ENCODE data around the gene PGGHG.

The PGGHG gene

GRCh38 chr11:288478-289397 lies at the start of gene PGGHG:
TSS of gene PGGHG (plus strand) at chr11:289126. CDS start at chr11:289817, 691 bp downstream.
- peak; percentile 71 for DNase-seq

- DNase-seq = no peak
These were observed 48.6 kb upstream of the PGGHG start for GRCh38 chr11:240315-240714.

GRCh38 chr11:241634-242033 lies 47.3 kb upstream of the PGGHG start:
- DNase-seq = no peak

- DNase-seq = no peak
These were observed 44.5 kb upstream of the PGGHG start for GRCh38 chr11:244376-244775.

- no peak for DNase-seq
These were observed 39.9 kb upstream of the PGGHG start for GRCh38 chr11:249062-249461.

GRCh38 chr11:250274-250673 lies 38.7 kb upstream of the PGGHG start:
- DNase-seq = no peak

GRCh38 chr11:250740-251299 lies 38.1 kb upstream of the PGGHG start:
- DNase-seq = peak; percentile 42

GRCh38 chr11:251550-251949 lies 37.4 kb upstream of the PGGHG start:
- DNase-seq = no peak

GRCh38 chr11:252666-253065 lies 36.3 kb upstream of the PGGHG start:
- no peak for DNase-seq

GRCh38 chr11:253160-253885 lies 35.6 kb upstream of the PGGHG start:
- no peak for DNase-seq

- DNase-seq = no peak
These were observed 35.0 kb upstream of the PGGHG start for GRCh38 chr11:253886-254270.

- DNase-seq = no peak
These were observed 33.8 kb upstream of the PGGHG start for GRCh38 chr11:255176-255575.

GRCh38 chr11:255816-256215 lies 33.1 kb upstream of the PGGHG start:
- DNase-seq = no peak

GRCh38 chr11:256952-257737 lies 31.8 kb upstream of the PGGHG start:
- DNase-seq = no peak

- no peak for DNase-seq
These were observed 31.0 kb upstream of the PGGHG start for GRCh38 chr11:257766-258493.

- no peak for DNase-seq
These were observed 29.5 kb upstream of the PGGHG start for GRCh38 chr11:259413-259812.

- no peak for DNase-seq
These were observed 27.3 kb upstream of the PGGHG start for GRCh38 chr11:261624-262023.

GRCh38 chr11:266676-267439 lies 22.1 kb upstream of the PGGHG start:
- DNase-seq = no peak

GRCh38 chr11:267491-267994 lies 21.4 kb upstream of the PGGHG start:
- peak; percentile 35 for DNase-seq

- DNase-seq = peak; percentile 53
These were observed 20.2 kb upstream of the PGGHG start for GRCh38 chr11:268716-269145.

Data from NCI-H69 (cell line).